Measurements from ENCODE around the gene WNK2. TPM values are rescaled to one million over a fixed set of nuclear protein-coding genes. Genes with fewer than 3 reads are reported as not detected.
A peak's percentile ranks its signal among the peaks of the same experiment; 100 is the strongest.

The WNK2 gene
- total and polyA plus RNA-seq, 4 donors = 0.13 to 3.7 (median 2.9) TPM

DNA sequence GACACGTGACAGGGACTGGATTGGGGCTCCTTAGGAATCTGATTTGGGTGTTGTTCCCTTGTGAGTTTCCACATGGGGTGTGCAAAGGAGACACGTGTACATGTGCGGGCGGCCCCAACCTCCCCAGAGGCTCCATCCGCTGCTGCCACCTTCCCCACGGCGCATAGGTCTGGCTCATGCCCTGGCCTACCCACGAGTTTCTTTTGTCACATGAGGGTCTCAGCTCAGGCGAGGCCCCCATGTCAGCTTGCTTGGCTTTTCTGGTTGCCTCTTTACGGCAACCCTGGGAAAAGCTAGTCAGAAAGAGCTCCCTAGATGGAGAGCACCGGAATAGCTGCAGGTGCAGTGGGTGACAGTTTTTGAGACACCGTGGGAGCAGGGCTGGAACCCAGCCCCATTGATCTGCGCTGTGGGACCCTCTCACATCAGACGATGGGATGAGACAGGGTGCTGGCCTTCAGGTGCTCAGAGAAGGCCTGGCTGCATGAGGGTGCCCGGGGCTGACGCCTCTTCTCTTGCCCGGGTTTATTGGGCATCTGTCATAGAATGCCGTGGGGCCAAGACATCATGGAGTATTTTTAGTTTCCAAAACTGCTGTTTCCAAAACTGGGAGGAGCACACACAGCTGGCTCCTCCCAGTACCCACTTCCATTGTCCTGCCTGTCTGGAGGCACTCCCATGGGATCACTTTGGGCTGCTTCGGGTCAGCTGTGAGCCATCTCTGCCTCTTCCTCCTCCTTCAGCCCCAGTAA lies 107.8 kb downstream of the WNK2 start:
- whole genome bisulfite sequencing, 2 donors = 72 to 79% methylated on average over 19 of the region's 19 CpGs
- no peaks in the 10 kb centered on the region for H3K36me3 ChIP-seq (ENCODE audit: control insufficient read depth in 1 of 2, insufficient read depth in 2 of 2, low read length in 1 of 2)
- intact Hi-C loops (cut with DNase I) = no loop called here
- no peaks in the 10 kb centered on the region for H3K27me3 ChIP-seq (ENCODE audit: control insufficient read depth in 1 of 2, insufficient read depth in 2 of 2, low read length in 1 of 2)
- no peak for DNase-seq
- no peaks in the 10 kb centered on the region for H3K4me1 ChIP-seq (ENCODE audit: control insufficient read depth in 1 of 2, insufficient read depth in 2 of 2, low read length in 2 of 2)
- H3K4me3 ChIP-seq (ENCODE audit: low read length in 2 of 2) = no peak overlapping the region
- H3K9me3 ChIP-seq (ENCODE audit: control insufficient read depth, low read length) = no peaks in the 10 kb centered on the region
- no peak overlapping the region for H3K27ac ChIP-seq (ENCODE audit: low read depth in 1 of 2, low read length in 2 of 2)
- ATAC-seq (ENCODE audit: low FRiP score) = no peak

GRCh38 chr9:93292288-93292615 lies 108.3 kb downstream of the WNK2 start:
- Histone ChIP-seq H3K27me3 (ENCODE audit: control insufficient read depth in 1 of 2, insufficient read depth in 2 of 2, low read length in 1 of 2) (no peaks in the 10 kb centered on the region), H3K36me3 (ENCODE audit: control insufficient read depth in 1 of 2, insufficient read depth in 2 of 2, low read length in 1 of 2) (no peaks in the 10 kb centered on the region), H3K9me3 (ENCODE audit: control insufficient read depth, low read length) (no peaks in the 10 kb centered on the region), H3K4me1 (ENCODE audit: control insufficient read depth in 1 of 2, insufficient read depth in 2 of 2, low read length in 2 of 2) (no peaks in the 10 kb centered on the region), H3K27ac (ENCODE audit: low read depth in 1 of 2, low read length in 2 of 2) (no peak overlapping the region), H3K4me3 (ENCODE audit: low read length in 2 of 2) (no peak overlapping the region)
- ATAC-seq (ENCODE audit: low FRiP score) (no peak), DNase-seq (no peak)
- intact Hi-C loops (cut with DNase I) = no loop called here
- WGBS, 2 donors = 80 to 82% methylated on average over 10 of the region's 10 CpGs

GRCh38 chr9:93292664-93293328 lies 108.9 kb downstream of the WNK2 start:
- DNase-seq (no peak), ATAC-seq (ENCODE audit: low FRiP score) (no peak)
- no peaks in the 10 kb centered on the region for H3K4me1 ChIP-seq (ENCODE audit: control insufficient read depth in 1 of 2, insufficient read depth in 2 of 2, low read length in 2 of 2)
- no peak overlapping the region for H3K4me3 ChIP-seq (ENCODE audit: low read length in 2 of 2)
- intact Hi-C loops (cut with DNase I) = no loop called here
- WGBS, 2 donors = 94 to 95% methylated on average over 39 to 43 of the region's 43 CpGs
- H3K9me3 ChIP-seq (ENCODE audit: control insufficient read depth, low read length) = no peaks in the 10 kb centered on the region
- H3K27ac ChIP-seq (ENCODE audit: low read depth in 1 of 2, low read length in 2 of 2) = no peak overlapping the region
- H3K27me3 ChIP-seq (ENCODE audit: control insufficient read depth in 1 of 2, insufficient read depth in 2 of 2, low read length in 1 of 2) = no peaks in the 10 kb centered on the region
- no peaks in the 10 kb centered on the region for H3K36me3 ChIP-seq (ENCODE audit: control insufficient read depth in 1 of 2, insufficient read depth in 2 of 2, low read length in 1 of 2)

GRCh38 chr9:93294011-93294410 lies 110.1 kb downstream of the WNK2 start:
- 91 to 93% methylated on average over 9 of the region's 9 CpGs for WGBS, 2 donors
- intact Hi-C loops (cut with DNase I) = no loop called here
- H3K36me3 ChIP-seq (ENCODE audit: control insufficient read depth in 1 of 2, insufficient read depth in 2 of 2, low read length in 1 of 2) = no peaks in the 10 kb centered on the region
- no peak overlapping the region for H3K4me3 ChIP-seq (ENCODE audit: low read length in 2 of 2)
- H3K27me3 ChIP-seq (ENCODE audit: control insufficient read depth in 1 of 2, insufficient read depth in 2 of 2, low read length in 1 of 2) = no peaks in the 10 kb centered on the region
- no peaks in the 10 kb centered on the region for H3K4me1 ChIP-seq (ENCODE audit: control insufficient read depth in 1 of 2, insufficient read depth in 2 of 2, low read length in 2 of 2)
- DNase-seq (no peak), ATAC-seq (ENCODE audit: low FRiP score) (no peak)
- no peaks in the 10 kb centered on the region for H3K9me3 ChIP-seq (ENCODE audit: control insufficient read depth, low read length)
- no peak overlapping the region for H3K27ac ChIP-seq (ENCODE audit: low read depth in 1 of 2, low read length in 2 of 2)

DNA sequence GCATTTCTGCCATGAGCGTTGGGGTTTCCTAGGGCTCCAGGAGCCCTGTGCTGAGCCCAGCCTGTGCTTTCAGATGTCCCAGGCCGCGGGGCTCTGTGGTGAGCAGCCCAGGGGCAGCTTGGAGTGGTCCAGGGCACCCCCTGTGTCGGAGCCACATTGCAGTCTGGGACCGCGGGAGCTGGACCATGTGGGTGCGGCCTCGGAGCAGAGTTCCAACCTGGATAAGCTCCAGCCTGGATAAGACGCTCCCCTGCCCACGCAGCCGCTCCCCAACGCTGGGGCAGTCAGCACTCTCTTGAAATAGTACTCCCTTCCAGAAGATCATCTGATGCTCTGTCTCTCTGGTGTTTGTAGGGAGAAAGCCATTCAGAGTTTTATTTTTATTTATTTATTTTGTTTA lies 111.1 kb downstream of the WNK2 start:
- Histone ChIP-seq H3K27ac (ENCODE audit: low read depth in 1 of 2, low read length in 2 of 2) (no peak overlapping the region), H3K4me1 (ENCODE audit: control insufficient read depth in 1 of 2, insufficient read depth in 2 of 2, low read length in 2 of 2) (no peaks in the 10 kb centered on the region), H3K4me3 (ENCODE audit: low read length in 2 of 2) (no peak overlapping the region), H3K27me3 (ENCODE audit: control insufficient read depth in 1 of 2, insufficient read depth in 2 of 2, low read length in 1 of 2) (no peaks in the 10 kb centered on the region), H3K9me3 (ENCODE audit: control insufficient read depth, low read length) (no peaks in the 10 kb centered on the region), H3K36me3 (ENCODE audit: control insufficient read depth in 1 of 2, insufficient read depth in 2 of 2, low read length in 1 of 2) (no peaks in the 10 kb centered on the region)
- WGBS, 2 donors = 61 to 68% methylated on average over 12 of the region's 12 CpGs
- DNase-seq = peak in 1 of 2 donors; percentile 63
- ATAC-seq (ENCODE audit: low FRiP score) = no peak
- intact Hi-C loops (cut with DNase I) = no loop called here

GRCh38 chr9:93295456-93296076 lies 111.6 kb downstream of the WNK2 start:
- 77 to 85% methylated on average over 2 of the region's 2 CpGs for WGBS, 2 donors
- intact Hi-C loops (cut with DNase I) = no loop called here
- Histone ChIP-seq H3K9me3 (ENCODE audit: control insufficient read depth, low read length) (no peaks in the 10 kb centered on the region), H3K4me3 (ENCODE audit: low read length in 2 of 2) (no peak overlapping the region), H3K36me3 (ENCODE audit: control insufficient read depth in 1 of 2, insufficient read depth in 2 of 2, low read length in 1 of 2) (no peaks in the 10 kb centered on the region), H3K27me3 (ENCODE audit: control insufficient read depth in 1 of 2, insufficient read depth in 2 of 2, low read length in 1 of 2) (no peaks in the 10 kb centered on the region), H3K4me1 (ENCODE audit: control insufficient read depth in 1 of 2, insufficient read depth in 2 of 2, low read length in 2 of 2) (no peaks in the 10 kb centered on the region), H3K27ac (ENCODE audit: low read depth in 1 of 2, low read length in 2 of 2) (no peak overlapping the region)
- DNase-seq = no peak
- no peak for ATAC-seq (ENCODE audit: low FRiP score)

DNA sequence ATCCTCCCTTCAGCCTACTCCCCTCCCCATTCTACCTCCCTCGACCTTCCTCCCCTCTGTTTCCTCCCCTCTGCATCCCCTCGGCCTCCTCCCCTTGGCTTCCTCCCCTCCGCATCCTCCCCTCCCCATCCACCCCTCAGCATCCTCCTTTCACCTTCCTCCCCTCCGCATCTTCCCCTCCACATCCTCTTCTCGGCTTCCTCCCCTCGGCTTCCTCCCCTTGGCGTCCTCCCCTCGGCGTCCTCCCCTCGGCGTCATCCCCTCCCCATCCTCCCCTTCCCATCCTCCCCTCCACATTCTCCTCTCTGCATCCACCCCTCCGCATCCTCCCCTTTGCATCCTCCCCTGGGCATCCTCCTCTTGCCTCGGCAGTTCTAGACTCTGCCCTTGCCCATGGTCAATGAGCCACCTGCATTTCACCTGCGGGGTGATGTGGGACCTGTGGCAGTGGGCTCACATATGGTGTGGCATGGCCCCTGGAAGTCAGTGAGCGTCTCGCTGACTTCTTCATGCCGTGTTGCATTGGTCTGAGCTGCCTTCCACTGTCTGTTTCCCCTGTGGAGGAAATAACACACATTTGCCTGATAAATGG lies 113.0 kb downstream of the WNK2 start:
- Histone ChIP-seq H3K36me3 (ENCODE audit: control insufficient read depth in 1 of 2, insufficient read depth in 2 of 2, low read length in 1 of 2) (no peaks in the 10 kb centered on the region), H3K9me3 (ENCODE audit: control insufficient read depth, low read length) (no peaks in the 10 kb centered on the region), H3K27ac (ENCODE audit: low read depth in 1 of 2, low read length in 2 of 2) (no peak overlapping the region), H3K27me3 (ENCODE audit: control insufficient read depth in 1 of 2, insufficient read depth in 2 of 2, low read length in 1 of 2) (no peaks in the 10 kb centered on the region), H3K4me3 (ENCODE audit: low read length in 2 of 2) (no peak overlapping the region), H3K4me1 (ENCODE audit: control insufficient read depth in 1 of 2, insufficient read depth in 2 of 2, low read length in 2 of 2) (no peaks in the 10 kb centered on the region)
- intact Hi-C loops (cut with DNase I) = no loop called here
- ATAC-seq (ENCODE audit: low FRiP score) = no peak
- DNase-seq = no peak
- WGBS, 2 donors = 79 to 81% methylated on average over 17 of the region's 17 CpGs

DNA sequence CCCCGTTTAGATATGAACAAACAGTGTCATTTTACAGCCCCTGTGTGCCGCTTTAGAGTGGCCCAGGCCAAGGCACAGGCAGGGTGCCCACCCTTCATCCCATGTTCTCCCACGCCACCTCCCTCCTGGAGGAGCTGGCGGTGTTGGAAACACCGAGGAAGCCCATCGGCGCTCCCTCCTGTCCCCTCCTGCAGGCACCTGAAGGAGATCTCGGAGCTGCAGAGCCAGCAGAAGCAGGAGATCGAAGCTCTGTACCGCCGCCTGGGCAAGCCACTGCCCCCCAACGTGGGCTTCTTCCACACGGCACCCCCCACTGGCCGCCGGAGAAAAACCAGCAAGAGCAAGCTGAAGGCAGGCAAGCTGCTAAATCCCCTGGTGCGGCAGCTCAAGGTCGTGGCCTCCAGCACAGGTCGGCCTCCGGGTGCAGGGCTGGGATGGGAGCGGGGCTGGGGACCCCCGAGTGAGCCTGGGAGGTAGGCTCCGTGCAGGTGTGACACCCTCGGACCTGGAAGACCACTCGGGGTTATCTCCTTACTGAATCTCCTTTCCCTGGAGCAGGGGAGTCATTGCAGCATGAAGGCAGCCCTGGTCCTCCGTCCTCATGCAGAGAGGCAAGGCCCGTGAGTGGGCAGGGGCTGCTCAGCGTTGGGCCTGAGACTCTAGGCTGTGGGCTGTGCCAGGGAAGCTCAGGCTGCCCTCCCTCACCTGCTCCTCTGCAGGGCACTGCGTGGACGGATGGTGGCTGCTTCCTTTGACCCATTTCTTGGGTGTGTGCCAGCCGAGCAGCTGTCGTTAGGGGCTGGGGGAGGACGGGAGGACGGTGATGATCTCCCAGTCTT lies 113.9 kb downstream of the WNK2 start:
- H3K4me1 ChIP-seq (ENCODE audit: control insufficient read depth in 1 of 2, insufficient read depth in 2 of 2, low read length in 2 of 2) = no peaks in the 10 kb centered on the region
- ATAC-seq (ENCODE audit: low FRiP score) = no peak
- no peak overlapping the region for H3K4me3 ChIP-seq (ENCODE audit: low read length in 2 of 2)
- no peaks in the 10 kb centered on the region for H3K9me3 ChIP-seq (ENCODE audit: control insufficient read depth, low read length)
- H3K27me3 ChIP-seq (ENCODE audit: control insufficient read depth in 1 of 2, insufficient read depth in 2 of 2, low read length in 1 of 2) = no peaks in the 10 kb centered on the region
- intact Hi-C loops (cut with DNase I) = no loop called here
- H3K36me3 ChIP-seq (ENCODE audit: control insufficient read depth in 1 of 2, insufficient read depth in 2 of 2, low read length in 1 of 2) = no peaks in the 10 kb centered on the region
- 82 to 83% methylated on average over 33 of the region's 33 CpGs for WGBS, 2 donors
- H3K27ac ChIP-seq (ENCODE audit: low read depth in 1 of 2, low read length in 2 of 2) = no peak overlapping the region
- no peak for DNase-seq
